Measurements from ENCODE around the gene DLGAP1.

DNA sequence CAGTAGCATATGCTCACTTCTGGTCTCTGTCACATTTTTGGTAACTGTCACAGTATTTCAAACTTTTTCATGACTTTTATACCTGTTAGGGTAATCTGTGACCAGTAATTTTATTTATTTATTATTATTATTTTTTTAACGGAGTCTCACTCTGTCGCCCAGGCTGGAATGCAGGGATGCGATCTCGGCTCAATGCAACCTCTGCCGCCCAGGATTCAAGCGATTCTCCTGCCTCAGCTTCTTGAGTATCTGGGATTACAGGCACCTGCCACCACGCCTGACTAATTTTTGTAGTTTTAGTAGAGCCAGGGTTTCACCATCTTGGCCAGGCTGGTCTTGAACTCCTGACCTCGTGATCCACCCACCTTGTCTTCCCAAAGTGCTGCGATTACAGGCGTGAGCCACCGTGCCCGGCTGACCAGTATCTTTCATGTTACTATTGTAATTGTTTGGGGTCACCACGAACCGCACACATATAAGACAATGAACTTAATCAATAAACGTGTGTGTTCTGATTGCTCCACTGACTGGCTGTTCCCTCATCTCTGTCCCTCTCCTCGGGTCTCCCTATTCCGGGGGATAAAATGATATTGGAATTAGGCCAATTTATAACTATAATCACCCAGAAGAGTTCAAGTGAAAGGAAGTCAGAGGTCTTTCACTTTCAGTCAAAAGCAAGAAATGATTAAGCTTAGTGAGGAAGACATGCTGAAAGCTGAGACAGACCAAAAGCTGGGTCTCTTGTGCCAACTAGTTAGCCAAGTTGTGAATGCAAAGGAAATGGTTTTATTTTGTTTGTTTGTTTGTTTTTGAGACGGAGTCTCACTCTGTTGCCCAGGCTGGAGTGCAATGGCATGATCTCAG lies 982.2 kb downstream of the DLGAP1 start:
- TF ChIP-seq, protein P1, sequence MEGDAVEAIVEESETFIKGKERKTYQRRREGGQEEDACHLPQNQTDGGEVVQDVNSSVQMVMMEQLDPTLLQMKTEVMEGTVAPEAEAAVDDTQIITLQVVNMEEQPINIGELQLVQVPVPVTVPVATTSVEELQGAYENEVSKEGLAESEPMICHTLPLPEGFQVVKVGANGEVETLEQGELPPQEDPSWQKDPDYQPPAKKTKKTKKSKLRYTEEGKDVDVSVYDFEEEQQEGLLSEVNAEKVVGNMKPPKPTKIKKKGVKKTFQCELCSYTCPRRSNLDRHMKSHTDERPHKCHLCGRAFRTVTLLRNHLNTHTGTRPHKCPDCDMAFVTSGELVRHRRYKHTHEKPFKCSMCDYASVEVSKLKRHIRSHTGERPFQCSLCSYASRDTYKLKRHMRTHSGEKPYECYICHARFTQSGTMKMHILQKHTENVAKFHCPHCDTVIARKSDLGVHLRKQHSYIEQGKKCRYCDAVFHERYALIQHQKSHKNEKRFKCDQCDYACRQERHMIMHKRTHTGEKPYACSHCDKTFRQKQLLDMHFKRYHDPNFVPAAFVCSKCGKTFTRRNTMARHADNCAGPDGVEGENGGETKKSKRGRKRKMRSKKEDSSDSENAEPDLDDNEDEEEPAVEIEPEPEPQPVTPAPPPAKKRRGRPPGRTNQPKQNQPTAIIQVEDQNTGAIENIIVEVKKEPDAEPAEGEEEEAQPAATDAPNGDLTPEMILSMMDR (IDR thresholded peaks at IDR 0.05), result no peak
- no peak for TF ChIP-seq POLR2AphosphoS5 (IDR thresholded peaks at IDR 0.05)

Measured in breast epithelium (tissue), 3 donors.